T47D (cell line): ENCODE results near the gene CAMK1.

Source experiments
- DNase-seq, 2 experiments: peaks; one replicate each; pipeline versions ENCODE4 v3.0.0 to v3.0.0-alpha.2; 2011 to 2012; ENCODE audit warnings: low read depth in 1 of 2, low spot score in 1 of 2
- JUND ChIP-seq: IDR thresholded peaks from 2 replicates; pipeline ENCODE4 v1.6.1; 2012; ENCODE audit warnings: low read depth
- in situ Hi-C: cut with HindIII; loops from 2 replicates; pipeline ENCODE4 v1.10.0; 2016; ENCODE audit warnings: low sequenced_read_pairs, low pct_unique_long_range_greater_than_20kb

The CAMK1 gene

GRCh38 chr3:9769426-9770275 is at the start of gene CAMK1:
Gene CAMK1 (minus strand): TSS chr3:9769947. CDS start chr3:9767749, 2,198 bp downstream.
- in situ Hi-C loops: no loop called here
- TF ChIP-seq JUND: no peak
- peak; percentile 70 to 81 for DNase-seq

DNA sequence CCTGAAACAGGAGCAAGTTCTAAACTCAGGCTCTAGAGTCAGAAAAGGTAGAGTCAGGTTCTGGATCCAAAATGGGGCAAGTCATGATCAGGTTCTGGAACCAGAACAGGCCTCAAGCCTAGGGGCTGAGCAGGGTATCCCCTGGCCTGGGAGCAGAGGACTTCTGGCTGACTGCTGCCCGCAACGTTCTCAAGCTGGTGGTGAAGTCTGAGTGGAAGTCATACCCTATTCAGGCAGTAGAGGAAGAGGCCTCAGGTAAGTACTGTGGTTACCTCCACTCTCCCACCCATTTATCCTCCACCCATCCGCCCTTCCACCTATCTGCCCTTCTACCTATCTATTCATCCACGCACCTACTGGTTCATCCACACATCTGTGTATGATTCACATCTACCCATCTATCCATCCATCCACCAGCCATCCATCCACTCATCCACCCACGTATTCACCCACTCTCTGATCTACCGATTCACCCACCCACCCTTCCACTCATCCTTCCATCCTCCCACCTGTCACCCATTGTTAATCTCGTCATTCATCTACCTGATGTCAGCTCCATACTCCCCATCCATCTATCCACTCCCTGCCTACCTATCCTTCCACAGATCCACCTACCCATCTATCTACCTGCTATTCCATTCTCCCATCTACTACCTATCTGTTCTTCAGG is 49.1 kb upstream of the CAMK1 start:
- TF ChIP-seq JUND: no peak
- no peak for DNase-seq
- in situ Hi-C loops: no loop called here

GRCh38 chr3:9817436-9817835 is 47.7 kb upstream of the CAMK1 start:
- in situ Hi-C loops: no loop called here
- DNase-seq: no peak
- TF ChIP-seq JUND: no peak

DNA sequence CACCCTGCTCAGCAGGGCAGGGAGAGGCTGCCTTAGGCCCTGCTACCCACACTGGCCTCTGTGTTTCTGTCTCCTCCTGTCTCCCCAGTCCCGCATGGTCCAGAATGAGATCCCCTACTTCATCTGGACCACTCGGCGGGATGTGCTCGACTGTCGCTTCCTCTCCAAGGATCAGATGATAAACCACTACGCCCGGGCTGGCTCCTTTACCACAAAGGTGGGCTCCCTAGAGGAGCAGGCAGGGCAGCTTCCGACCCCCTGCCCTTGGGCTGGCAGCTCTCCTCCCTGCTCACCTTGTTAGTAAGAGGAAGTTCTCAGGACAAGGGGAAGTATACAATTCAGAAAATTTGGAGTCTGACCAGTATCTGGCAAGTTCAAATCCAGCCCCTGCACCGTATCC is 46.2 kb upstream of the CAMK1 start:
- no peak for TF ChIP-seq JUND
- DNase-seq: no peak
- in situ Hi-C loops: no loop called here

DNA sequence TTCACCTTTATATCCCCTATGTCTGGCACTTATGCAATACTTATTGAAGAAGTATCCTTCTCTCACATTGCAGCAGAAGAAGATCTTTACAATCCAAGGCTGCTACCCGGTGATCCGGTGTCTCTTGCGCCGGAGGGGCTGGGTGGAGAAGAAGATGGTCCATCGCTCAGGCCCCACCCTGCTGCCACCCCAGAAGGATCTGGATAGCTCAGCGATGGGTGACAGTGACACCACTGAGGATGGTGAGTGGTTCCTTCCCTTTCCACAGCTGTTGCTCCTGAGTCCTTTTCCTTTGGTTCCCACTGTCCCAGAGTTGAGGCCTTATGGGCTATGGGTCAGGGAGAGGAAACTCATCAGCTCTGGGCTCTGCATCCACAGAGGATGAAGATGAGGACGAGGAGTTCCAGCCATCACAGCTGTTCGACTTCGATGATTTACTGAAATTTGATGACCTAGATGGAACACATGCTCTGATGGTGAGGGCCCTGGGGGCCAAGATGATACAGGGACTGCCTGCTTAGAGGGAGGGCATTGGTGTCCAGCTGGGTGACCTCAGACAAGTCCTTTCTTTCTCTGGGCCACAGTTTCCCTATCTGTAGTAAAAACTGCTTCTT is 43.2 kb upstream of the CAMK1 start:
- DNase-seq: no peak
- in situ Hi-C loops: no loop called here
- no peak for TF ChIP-seq JUND

- in situ Hi-C loops: no loop called here
- no peak for DNase-seq
- TF ChIP-seq JUND: no peak
Measured at GRCh38 chr3:9810846-9811245, 41.1 kb upstream of the CAMK1 start.

DNA sequence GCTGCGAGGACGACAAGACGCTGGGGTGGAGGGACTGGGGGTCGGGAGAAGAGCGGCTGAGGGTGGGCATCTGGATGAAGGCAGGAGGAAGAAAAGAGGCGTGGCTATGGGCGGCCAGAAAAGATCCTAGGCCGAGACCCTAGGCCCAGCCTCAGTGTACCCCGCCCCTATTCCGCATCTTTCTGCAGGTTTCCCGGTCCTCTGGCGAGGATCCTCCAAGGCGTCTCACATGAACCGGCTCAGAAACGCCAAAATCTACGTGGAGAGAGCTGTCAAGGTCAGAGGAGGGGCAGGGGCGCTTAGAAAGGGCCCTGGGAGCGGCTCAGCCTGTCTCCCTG is 40.7 kb upstream of the CAMK1 start:
- in situ Hi-C loops: no loop called here
- TF ChIP-seq JUND: no peak
- no peak for DNase-seq

DNA sequence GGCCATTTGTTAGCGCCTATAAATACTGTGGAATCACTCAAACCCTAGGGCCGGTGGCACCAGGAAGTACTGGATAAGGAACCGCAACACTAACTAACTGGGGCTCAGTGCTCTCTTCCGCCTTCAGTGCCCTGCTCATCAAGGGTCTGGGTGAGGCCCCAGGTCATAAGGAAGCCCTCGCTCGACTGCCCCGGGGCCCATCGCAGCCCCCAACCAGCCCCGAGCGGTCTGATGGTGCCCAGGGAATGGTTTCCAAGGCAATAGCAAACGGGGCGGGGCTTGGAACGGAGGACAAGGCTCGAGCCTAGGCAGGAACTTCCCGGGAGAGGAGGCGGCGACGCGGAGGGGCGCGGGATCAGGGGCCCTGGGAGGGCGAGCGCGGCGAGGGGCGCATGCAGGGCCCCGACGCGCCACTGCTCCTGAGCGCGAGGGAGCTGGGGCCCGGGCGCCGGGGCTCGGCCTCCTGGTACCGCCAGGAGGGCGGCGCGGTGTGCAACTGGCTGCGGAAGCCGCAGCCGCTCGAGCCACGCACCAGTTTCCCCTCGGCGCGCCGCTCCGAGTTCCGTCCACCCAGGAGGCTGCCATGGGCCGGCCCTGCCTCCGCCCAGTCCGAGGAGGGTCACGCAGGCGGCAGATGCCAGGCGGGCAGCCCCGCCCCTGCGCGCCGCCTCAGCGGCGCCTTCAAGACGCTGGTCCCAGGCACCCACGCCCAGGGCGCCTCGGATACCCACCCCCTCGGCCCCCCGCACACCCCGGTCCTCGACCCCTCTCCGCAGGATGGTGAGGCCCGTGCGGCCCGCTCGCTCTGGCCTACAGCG is 40.1 kb upstream of the CAMK1 start, which contains the start of gene TTLL3:
Gene TTLL3, plus strand, starts transcription at position 648 of the 818 bp plus-strand sequence. CDS start 400 bp downstream, outside the sequence.
- peak; percentile 68 to 73 for DNase-seq
- in situ Hi-C loops: no loop called here
- no peak for TF ChIP-seq JUND

DNA sequence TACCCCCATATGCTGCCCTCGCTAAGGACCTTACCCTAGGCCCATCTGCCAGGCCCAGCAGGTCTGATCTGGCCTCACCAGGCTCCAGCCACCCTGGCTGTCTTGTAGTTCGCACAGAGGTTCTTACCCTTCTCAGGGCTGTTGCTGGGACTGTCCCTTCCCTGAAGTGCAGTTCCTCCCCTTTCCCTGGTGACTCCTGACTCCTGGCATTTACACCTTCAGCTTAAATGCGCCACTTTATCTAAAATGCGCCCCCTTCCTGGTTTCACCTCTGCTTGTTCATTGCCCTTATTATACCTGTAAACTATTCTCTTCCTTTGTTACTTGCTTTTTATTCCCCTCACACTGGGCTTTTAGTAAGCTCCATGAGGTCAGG is 39.5 kb upstream of the CAMK1 start:
- no peak for TF ChIP-seq JUND
- in situ Hi-C loops: no loop called here
- DNase-seq: peak in 1 of 2 experiments; percentile 18

DNA sequence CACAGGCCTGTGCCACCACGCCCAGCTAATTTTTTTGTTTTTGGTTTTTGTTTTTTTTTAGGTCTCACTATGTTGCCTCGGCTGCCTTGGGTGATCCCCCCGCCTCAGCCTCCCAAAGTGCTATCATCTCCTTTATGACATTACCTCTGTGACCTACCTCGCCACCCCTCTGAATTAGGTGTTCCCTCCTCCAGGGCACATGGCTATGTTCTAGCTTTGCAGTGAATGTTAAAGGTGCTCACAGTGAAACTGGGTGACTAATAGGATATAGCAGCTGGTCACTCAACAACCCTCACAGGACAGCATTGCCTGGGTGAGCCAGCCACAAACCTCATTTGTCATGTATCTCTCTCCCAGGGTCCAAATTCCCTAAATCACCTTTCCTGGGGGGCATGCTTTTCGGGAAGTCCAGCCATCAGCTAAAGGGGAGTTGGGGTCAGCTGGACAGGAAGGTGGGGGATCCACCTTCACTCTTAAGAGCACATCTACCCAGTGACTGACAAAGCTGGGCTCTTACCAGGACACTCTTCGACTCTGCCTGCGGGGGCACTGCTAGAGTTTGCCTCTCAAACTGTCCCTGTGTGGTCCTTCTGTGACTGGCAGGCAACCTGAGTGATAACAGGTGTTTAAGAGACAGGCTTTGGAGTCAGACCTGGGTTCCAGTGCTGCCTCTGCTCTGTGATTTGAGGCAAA is 38.7 kb upstream of the CAMK1 start:
- TF ChIP-seq JUND: no peak
- in situ Hi-C loops: no loop called here
- peak in 1 of 2 experiments; percentile 58 for DNase-seq

DNA sequence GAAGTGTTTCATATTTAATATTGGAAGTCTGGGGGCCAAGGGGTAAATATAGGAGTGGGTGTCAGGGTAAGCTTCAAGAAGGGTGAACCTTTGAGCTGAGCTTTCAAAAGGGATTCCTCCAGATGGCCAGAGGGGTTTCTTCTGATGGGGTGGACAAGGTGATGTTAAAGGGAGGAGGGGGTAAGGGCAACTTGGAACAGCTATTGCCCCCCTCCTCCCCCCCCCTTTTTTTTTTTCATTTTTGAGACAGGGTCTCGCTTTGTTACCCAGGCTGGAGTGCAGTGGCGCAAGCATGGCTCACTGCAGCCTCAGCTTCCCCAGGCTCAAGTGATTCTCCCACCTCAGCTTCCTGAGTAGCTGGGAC is 38.2 kb upstream of the CAMK1 start:
- DNase-seq: no peak
- in situ Hi-C loops: no loop called here
- TF ChIP-seq JUND: no peak
